Breast epithelium (tissue), 3 donors: Measurements from ENCODE around the gene HMX3.

Source experiments
- POLR2A ChIP-seq: fragments of 450-650 bp; IDR thresholded peaks from one replicate; pipeline ENCODE4 v1.6.1; 2016; ENCODE audit warnings: antibody characterized with exemption, mild to moderate bottlenecking, moderate library complexity
- POLR2AphosphoS5 ChIP-seq, 3 donors: sonication (generic); formaldehyde crosslinking; IDR thresholded peaks; one replicate each; pipeline ENCODE4 v1.6.1; 2017; ENCODE audit warnings: antibody characterized with exemption in 3 of 3
- TF ChIP-seq, protein P1 (sequence below), 3 donors: fragments of 450-650 bp; IDR thresholded peaks; one replicate each; pipeline ENCODE4 v1.5.1; 2016 to 2017; ENCODE audit warnings: antibody characterized with exemption in 3 of 3, mild to moderate bottlenecking in 3 of 3, moderate library complexity in 3 of 3

DNA sequence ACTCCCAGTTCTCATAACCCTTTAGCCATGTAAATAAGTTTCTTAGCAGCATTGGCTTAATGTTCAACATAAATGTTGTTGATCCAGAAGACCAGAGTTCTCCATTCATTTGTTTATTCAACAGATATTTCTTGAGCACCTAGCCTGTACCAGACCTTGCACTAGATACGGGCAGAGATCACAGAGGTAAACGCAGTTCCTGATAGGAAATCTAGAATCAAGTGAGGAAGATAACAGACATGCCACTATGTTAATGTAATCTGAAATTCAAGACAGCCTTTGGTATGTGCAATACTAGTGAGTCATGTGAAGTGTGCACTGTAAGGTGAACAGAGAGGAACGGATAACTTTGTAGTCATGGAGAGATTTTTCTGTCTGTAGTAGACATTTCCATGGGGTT lies 21.4 kb downstream of the HMX3 start:
- TF ChIP-seq, protein P1, sequence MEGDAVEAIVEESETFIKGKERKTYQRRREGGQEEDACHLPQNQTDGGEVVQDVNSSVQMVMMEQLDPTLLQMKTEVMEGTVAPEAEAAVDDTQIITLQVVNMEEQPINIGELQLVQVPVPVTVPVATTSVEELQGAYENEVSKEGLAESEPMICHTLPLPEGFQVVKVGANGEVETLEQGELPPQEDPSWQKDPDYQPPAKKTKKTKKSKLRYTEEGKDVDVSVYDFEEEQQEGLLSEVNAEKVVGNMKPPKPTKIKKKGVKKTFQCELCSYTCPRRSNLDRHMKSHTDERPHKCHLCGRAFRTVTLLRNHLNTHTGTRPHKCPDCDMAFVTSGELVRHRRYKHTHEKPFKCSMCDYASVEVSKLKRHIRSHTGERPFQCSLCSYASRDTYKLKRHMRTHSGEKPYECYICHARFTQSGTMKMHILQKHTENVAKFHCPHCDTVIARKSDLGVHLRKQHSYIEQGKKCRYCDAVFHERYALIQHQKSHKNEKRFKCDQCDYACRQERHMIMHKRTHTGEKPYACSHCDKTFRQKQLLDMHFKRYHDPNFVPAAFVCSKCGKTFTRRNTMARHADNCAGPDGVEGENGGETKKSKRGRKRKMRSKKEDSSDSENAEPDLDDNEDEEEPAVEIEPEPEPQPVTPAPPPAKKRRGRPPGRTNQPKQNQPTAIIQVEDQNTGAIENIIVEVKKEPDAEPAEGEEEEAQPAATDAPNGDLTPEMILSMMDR (IDR thresholded peaks at IDR 0.05), result no peak
- TF ChIP-seq POLR2AphosphoS5 (IDR thresholded peaks at IDR 0.05) (no peak), POLR2A (no peak)
